SK-N-SH (cell line): Measurements from ENCODE around the gene SIX6. TPM values are rescaled to one million over a fixed set of nuclear protein-coding genes. Genes with fewer than 3 reads are reported as not detected.

ENCODE experiments used
- CTCF ChIA-PET: fragments of 300-600, 350-600 bp; formaldehyde crosslinking; extraction: SDS; loops from one replicate; lab custom pipeline; 2021; lab: Yijun Ruan, JAX
- POLR2A ChIA-PET: fragments of 350-600 bp; sonication (Branson Sonifier 250); formaldehyde crosslinking; extraction: SDS; loops from one replicate; lab custom pipeline; 2020; ENCODE audit warnings: antibody characterized with exemption, inconsistent platforms; lab: Yijun Ruan, JAX
- DNase-seq: peaks from one replicate; pipeline ENCODE4 v3.0.0; 2012
- H2AFZ ChIP-seq: fragments of 200-600 bp; sonication (generic); 2 replicates; pipeline ENCODE4 v1.8.1; 2016; ENCODE audit warnings: antibody characterized with exemption, mild to moderate bottlenecking, low read depth
- H3F3A ChIP-seq: fragments of 200-600 bp; sonication (generic); replicated peaks from 2 replicates; pipeline ENCODE3; 2016; ENCODE audit warnings: antibody characterized with exemption, mild to moderate bottlenecking; ENCODE audit not compliant: insufficient read depth
- H3K27ac ChIP-seq, 2 experiments: fragments of 200-500 bp in 1 of 2; fragments of 200-600 bp in 1 of 2; sonication (Bioruptor generic) in 1 of 2; sonication (generic), shearing (Covaris generic) in 1 of 2; 2 replicates each; pipeline versions ENCODE4 v1.5.1 to v1.6.1; 2014 to 2016; ENCODE audit warnings: low read depth in 2 of 2, inconsistent platforms in 1 of 2, low read length in 1 of 2, mild to moderate bottlenecking in 1 of 2, mixed read lengths in 1 of 2
- H3K27me3 ChIP-seq: fragments of 200-600 bp; sonication (generic), shearing (Covaris generic); 2 replicates; pipeline ENCODE4 v1.6.1; 2016; ENCODE audit warnings: mixed run types; ENCODE audit not compliant: insufficient read depth
- H3K36me3 ChIP-seq, 2 experiments: fragments of 200-500 bp in 1 of 2; fragments of 200-600 bp in 1 of 2; sonication (Bioruptor generic) in 1 of 2; sonication (generic) in 1 of 2; replicated peaks in 1 of 2; 2 replicates each; pipeline versions ENCODE3 to v1.5.1; 2014 to 2016; ENCODE audit warnings: low read length in 1 of 2, mild to moderate bottlenecking in 1 of 2; ENCODE audit not compliant: insufficient read depth in 2 of 2, control insufficient read depth in 1 of 2
- H3K4me1 ChIP-seq, 2 experiments: fragments of 200-500 bp in 1 of 2; fragments of 200-600 bp in 1 of 2; sonication (Bioruptor generic) in 1 of 2; sonication (generic), shearing (Covaris generic) in 1 of 2; 2 replicates each; pipeline versions ENCODE4 v1.5.1 to v1.6.1; 2014 to 2016; ENCODE audit warnings: low read depth in 1 of 2, low read length in 1 of 2, mixed run types in 1 of 2; ENCODE audit not compliant: insufficient read depth in 2 of 2, control insufficient read depth in 1 of 2
- H3K4me2 ChIP-seq: fragments of 200-600 bp; sonication (generic), shearing (Covaris generic); 2 replicates; pipeline ENCODE4 v1.6.1; 2017; ENCODE audit warnings: mixed run types
- H3K4me3 ChIP-seq, 2 experiments: fragments of 200-500 bp in 1 of 2; fragments of 200-600 bp in 1 of 2; sonication (Bioruptor generic) in 1 of 2; sonication (generic), shearing (Covaris generic) in 1 of 2; 2 replicates each; pipeline versions ENCODE4 v1.5.1 to v1.8.1; 2014 to 2016; ENCODE audit warnings: low read depth in 2 of 2, inconsistent platforms in 1 of 2, low read length in 1 of 2, mild to moderate bottlenecking in 1 of 2, mixed read lengths in 1 of 2, moderate library complexity in 1 of 2
- H3K79me2 ChIP-seq: fragments of 200-600 bp; sonication (generic); 2 replicates; pipeline ENCODE4 v1.8.1; 2017; ENCODE audit warnings: mild to moderate bottlenecking; ENCODE audit not compliant: insufficient read depth
- H3K9ac ChIP-seq: fragments of 200-600 bp; sonication (generic); 2 replicates; pipeline ENCODE4 v1.6.1; 2017; ENCODE audit warnings: mixed run types
- H3K9me2 ChIP-seq: fragments of 200-600 bp; sonication (generic); 2 replicates; pipeline ENCODE4 v1.6.1; 2017; ENCODE audit warnings: mixed run types
- H3K9me3 ChIP-seq: fragments of 200-600 bp; sonication (generic); 2 replicates; pipeline ENCODE4 v1.6.1; 2017; ENCODE audit warnings: mixed run types, mild to moderate bottlenecking, moderate library complexity
- H4K20me1 ChIP-seq: fragments of 200-600 bp; sonication (generic); 2 replicates; pipeline ENCODE4 v1.6.1; 2017; ENCODE audit warnings: mild to moderate bottlenecking, mixed run types; ENCODE audit not compliant: insufficient read depth
- MXI1 ChIP-seq: IDR thresholded peaks from 2 replicates; pipeline ENCODE4 v1.6.1; 2012; ENCODE audit warnings: mild to moderate bottlenecking, low read depth, low read length, improper control_type of control experiment
- POLR2AphosphoS5 ChIP-seq: IDR thresholded peaks from 2 replicates; pipeline ENCODE4 v1.6.1; 2012; ENCODE audit warnings: low read depth, low read length
- SMC3 ChIP-seq: IDR thresholded peaks from 2 replicates; pipeline ENCODE4 v1.6.1; 2012; ENCODE audit warnings: low read depth, low read length, improper control_type of control experiment
- WGBS: methylation state at CpG from one replicate; pipeline ENCODE4 v1.1.6; 2017; ENCODE audit warnings: low lambda C conversion rate; 5-methylcytosine and 5-hydroxymethylcytosine counted together
- polyA plus RNA-seq, 3 experiments: library from polyadenylated mRNA; depleted of rRNA; stranded (reverse); fragments of >200 nt; gene quantifications; 2 replicates each; pipeline ENCODE4 v1.2.3, GENCODE V29; 2012
- TF ChIP-seq, protein P1 (sequence below): fragments of 150-350 bp; IDR thresholded peaks from 2 replicates; pipeline ENCODE4 v1.6.1; 2016; ENCODE audit warnings: mild to moderate bottlenecking, low read depth, low read length
- TF ChIP-seq, protein P2 (sequence below): fragments of 200-600 bp; sonication (generic); IDR thresholded peaks from 2 replicates; pipeline ENCODE4 v1.6.1; 2017; ENCODE audit warnings: antibody characterized with exemption, mild to moderate bottlenecking, moderate library complexity

Gene SIX6
- polyA plus RNA-seq, 1 of the 3 experiments (the other 2 are of a cell fraction) = not detected

DNA sequence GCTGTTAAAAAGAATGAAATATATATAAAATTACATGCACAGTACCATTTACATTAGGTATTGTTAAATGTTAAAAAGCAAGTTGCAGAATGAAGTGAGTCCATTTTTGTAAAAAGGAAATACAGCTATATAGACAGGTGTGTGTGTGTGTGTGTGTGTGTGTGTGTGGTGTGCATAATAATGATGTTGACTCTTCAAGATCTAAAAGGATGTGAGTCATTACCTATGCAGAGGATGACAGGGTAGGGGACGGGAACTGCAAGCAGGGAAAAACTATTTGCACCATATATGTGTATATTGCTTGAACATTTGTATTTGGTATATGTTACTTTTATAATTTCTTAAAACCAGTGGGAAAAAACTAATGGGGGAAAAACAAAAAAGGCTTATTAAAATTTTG is 26.2 kb upstream of the SIX6 start:
- 44% methylated on average over 1 of the region's 1 CpG for WGBS
- H3K9me3 ChIP-seq = no peaks in the 10 kb centered on the region
- H3K4me3 ChIP-seq = no peak overlapping the region
- CTCF ChIA-PET = interaction anchor here (2.0 kb wide), 1 partner anchor 133 kb away, joined by 12 read pairs; no protein-coding TSS in a partner anchor
- H3K27me3 ChIP-seq = no peaks in the 10 kb centered on the region
- no peaks in the 10 kb centered on the region; a peak in 1 of 4 replicates for H3K4me1 ChIP-seq
- peaks cover 0 to 5% of the 10 kb centered on the region in 2 experiments for H3K36me3 ChIP-seq
- H2AFZ ChIP-seq = no peak overlapping the region
- peaks cover 3% of the 10 kb centered on the region; the same call in 1 of the 2 replicates for H3K9me2 ChIP-seq
- H3K9ac ChIP-seq = no peak overlapping the region
- peaks cover 7% of the 10 kb centered on the region for H3F3A ChIP-seq
- TF ChIP-seq POLR2AphosphoS5 = no peak
- H3K4me2 ChIP-seq = no peak overlapping the region
- DNase-seq = no peak
- H3K27ac ChIP-seq = no peak overlapping the region
- POLR2A ChIA-PET = no interaction called here
- H3K79me2 ChIP-seq = no peaks in the 10 kb centered on the region
- H4K20me1 ChIP-seq = no peaks in the 10 kb centered on the region

DNA sequence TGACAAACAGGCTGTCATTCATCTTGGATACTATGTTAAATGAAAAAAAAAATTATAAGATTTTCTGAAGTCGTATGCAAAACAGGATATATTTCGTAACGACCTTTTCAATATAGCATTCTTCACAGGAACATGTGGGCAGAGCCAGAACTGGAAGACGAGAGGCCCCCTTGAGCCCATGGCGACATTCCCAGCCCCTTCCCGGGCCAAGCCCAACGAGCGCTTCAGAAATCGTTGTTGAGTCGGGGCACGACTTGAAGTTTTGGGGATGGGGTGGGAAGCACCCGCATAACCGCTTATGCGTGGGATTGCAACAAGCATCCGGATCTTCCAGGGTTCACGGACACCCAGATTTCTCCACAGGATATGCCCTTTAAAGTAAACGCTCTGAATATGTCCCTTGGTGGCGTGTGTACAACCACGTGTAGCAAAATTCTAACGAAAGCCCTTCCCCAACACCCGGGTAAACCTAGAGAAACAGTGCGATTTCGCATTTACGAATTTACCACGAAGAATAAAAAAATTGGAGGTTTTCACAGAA is 23.8 kb upstream of the SIX6 start:
- Histone ChIP-seq H3K9me3 (no peaks in the 10 kb centered on the region), H3K36me3 (peaks cover 0 to 5% of the 10 kb centered on the region in 2 experiments), H3K27ac (peak overlapping the region in 1 of 2 experiments; percentile 60; a peak in 1 of 4 replicates), H2AFZ (peak overlapping the region; percentile 80; the same call in 1 of the 2 replicates), H3K27me3 (peaks cover 8% of the 10 kb centered on the region; the same call in 1 of the 2 replicates)
- CTCF ChIA-PET = interaction anchor here (2.5 kb wide), 1 partner anchor 135 kb away, joined by 25 read pairs; no protein-coding TSS in a partner anchor
- no peak for DNase-seq
- POLR2A ChIA-PET = interaction anchor here (1.5 kb wide), 1 partner anchor 135 kb away, joined by 6 read pairs; no protein-coding TSS in a partner anchor
- TF ChIP-seq, protein P1, sequence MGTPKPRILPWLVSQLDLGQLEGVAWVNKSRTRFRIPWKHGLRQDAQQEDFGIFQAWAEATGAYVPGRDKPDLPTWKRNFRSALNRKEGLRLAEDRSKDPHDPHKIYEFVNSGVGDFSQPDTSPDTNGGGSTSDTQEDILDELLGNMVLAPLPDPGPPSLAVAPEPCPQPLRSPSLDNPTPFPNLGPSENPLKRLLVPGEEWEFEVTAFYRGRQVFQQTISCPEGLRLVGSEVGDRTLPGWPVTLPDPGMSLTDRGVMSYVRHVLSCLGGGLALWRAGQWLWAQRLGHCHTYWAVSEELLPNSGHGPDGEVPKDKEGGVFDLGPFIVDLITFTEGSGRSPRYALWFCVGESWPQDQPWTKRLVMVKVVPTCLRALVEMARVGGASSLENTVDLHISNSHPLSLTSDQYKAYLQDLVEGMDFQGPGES = no peak
- TF ChIP-seq, protein P2, sequence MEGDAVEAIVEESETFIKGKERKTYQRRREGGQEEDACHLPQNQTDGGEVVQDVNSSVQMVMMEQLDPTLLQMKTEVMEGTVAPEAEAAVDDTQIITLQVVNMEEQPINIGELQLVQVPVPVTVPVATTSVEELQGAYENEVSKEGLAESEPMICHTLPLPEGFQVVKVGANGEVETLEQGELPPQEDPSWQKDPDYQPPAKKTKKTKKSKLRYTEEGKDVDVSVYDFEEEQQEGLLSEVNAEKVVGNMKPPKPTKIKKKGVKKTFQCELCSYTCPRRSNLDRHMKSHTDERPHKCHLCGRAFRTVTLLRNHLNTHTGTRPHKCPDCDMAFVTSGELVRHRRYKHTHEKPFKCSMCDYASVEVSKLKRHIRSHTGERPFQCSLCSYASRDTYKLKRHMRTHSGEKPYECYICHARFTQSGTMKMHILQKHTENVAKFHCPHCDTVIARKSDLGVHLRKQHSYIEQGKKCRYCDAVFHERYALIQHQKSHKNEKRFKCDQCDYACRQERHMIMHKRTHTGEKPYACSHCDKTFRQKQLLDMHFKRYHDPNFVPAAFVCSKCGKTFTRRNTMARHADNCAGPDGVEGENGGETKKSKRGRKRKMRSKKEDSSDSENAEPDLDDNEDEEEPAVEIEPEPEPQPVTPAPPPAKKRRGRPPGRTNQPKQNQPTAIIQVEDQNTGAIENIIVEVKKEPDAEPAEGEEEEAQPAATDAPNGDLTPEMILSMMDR = no peak
- TF ChIP-seq MXI1 (peak; percentile 6; the same call in 1 of the 2 replicates), SMC3 (no peak)
- TF ChIP-seq, all 33 proteins: peak for 1
- peak overlapping the region; percentile 72 for H3K9ac ChIP-seq
- H3F3A ChIP-seq = peaks cover 7% of the 10 kb centered on the region
- no peaks in the 10 kb centered on the region for H4K20me1 ChIP-seq
- H3K79me2 ChIP-seq = no peaks in the 10 kb centered on the region
- peak overlapping the region; percentile 64 to 68 for H3K4me3 ChIP-seq
- WGBS = 50% methylated on average over 23 of the region's 25 CpGs
- H3K4me2 ChIP-seq = peak overlapping the region; percentile 84
- no peaks in the 10 kb centered on the region; a peak in 1 of 4 replicates for H3K4me1 ChIP-seq
- H3K9me2 ChIP-seq = no peaks in the 10 kb centered on the region; the same call in 1 of the 2 replicates
